Bone marrow (tissue), 2 donors: ENCODE measurements around the gene JPH4.

Experiments used
- DNase-seq, 2 donors: peaks; one replicate each; lab custom pipeline; 2025; lab: John Stamatoyannopoulos, UW

The JPH4 gene

DNA sequence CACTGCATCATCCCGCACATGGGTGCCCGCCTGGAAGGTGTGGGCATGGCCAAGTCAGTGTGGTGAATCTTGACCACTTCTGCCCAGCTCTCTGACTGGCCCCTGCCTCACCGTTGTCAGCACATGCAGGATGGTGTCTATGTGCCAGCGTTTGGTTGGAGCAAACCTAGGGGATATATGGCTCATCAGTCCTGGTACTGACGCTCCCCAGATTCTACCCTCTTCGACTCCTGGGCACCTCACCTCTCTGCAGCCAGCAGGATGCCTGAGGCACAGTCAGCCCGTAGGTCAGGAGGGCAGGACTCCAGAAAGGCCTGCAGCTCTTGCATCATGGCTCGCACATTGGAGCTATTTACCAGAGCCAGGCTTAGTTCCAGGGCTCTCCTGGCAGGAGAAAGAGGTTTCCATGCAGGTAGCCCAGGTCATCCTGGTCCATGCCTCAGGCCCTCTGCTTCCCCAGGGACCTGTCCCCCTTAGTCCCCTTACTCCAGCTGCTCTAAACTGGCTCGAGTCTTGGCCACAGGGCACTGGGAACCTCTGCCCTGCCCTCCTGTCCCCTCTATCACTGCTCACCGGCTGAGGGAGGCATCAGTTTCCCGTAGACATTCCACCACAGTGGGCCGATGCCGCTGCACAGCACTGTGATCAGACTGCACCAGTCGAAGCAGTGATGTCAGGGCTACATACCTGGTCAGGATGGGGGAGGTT lies 15.0 kb downstream of the JPH4 start:
- DNase-seq, result no peak

GRCh38 chr14:23562822-23563472 lies 15.6 kb downstream of the JPH4 start:
- peak in 1 of 2 donors; percentile 62 for DNase-seq

GRCh38 chr14:23561873-23562821 lies 16.4 kb downstream of the JPH4 start:
- DNase-seq, result no peak

- DNase-seq, result no peak
Observed at GRCh38 chr14:23561259-23561658, 17.3 kb downstream of the JPH4 start.

DNA sequence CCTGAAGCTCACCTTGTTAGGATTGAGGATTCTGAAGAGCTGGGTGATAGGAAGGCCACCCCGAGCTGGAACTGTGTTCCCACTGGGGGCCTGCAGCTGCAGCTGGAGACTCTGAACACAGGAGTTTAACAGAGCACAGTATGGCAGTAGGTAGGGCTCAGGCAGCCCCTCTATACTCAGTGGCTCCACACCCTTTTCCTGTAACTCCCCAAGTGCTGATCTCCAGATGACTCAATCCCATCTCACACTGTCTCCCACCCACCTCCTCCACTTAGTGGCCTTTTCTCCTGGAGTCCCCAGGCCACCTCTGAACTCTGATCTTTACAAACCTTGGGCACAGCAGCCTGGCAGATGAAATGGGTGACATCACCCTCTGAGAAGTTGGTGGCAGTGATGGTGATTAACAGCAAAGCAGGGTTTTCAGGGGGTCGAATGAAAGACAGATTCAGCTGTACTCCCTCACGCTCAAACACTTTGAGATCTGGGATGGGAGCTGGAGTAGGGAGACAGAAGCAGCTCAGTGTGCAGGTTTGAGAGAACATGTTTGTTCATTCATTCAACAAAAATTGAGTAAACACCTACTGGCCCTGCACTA lies 18.6 kb downstream of the JPH4 start:
- DNase-seq, result no peak

GRCh38 chr14:23559010-23559925 lies 19.3 kb downstream of the JPH4 start:
- DNase-seq, result peak; percentile 14 to 18

GRCh38 chr14:23558346-23559009 lies 20.1 kb downstream of the JPH4 start:
- no peak for DNase-seq

- no peak for DNase-seq
Observed at GRCh38 chr14:23557946-23558345, 20.6 kb downstream of the JPH4 start.

- DNase-seq, result no peak
Observed at GRCh38 chr14:23557521-23557920, 21.1 kb downstream of the JPH4 start.

DNA sequence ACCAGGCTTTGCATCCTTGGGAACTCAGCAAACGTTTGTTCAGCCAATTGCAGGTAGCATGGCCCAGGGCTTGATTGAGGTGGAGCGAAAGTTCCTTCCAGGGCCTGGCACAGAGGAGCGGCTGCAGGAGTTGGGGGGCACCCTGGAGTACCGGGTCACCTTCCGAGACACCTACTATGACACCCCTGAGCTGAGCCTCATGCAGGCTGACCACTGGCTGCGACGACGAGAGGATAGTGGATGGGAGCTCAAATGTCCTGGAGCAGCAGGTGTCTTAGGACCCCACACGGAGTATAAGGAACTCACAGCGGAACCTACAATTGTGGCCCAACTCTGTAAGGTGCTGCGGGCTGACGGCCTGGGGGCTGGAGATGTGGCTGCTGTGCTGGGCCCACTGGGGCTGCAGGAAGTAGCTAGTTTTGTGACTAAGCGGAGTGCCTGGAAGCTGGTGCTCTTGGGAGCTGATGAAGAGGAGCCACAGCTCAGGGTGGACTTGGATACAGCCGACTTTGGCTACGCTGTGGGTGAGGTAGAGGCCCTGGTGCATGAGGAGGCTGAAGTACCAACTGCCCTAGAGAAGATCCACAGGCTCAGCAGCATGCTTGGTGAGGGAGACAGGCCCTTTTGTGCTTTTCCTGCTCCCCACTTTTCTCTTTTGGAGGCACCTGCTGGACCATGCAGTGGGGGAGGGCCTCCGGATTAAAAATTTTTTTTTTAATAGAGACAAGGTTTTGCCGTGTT lies 21.7 kb downstream of the JPH4 start:
- DNase-seq, result no peak

DNA sequence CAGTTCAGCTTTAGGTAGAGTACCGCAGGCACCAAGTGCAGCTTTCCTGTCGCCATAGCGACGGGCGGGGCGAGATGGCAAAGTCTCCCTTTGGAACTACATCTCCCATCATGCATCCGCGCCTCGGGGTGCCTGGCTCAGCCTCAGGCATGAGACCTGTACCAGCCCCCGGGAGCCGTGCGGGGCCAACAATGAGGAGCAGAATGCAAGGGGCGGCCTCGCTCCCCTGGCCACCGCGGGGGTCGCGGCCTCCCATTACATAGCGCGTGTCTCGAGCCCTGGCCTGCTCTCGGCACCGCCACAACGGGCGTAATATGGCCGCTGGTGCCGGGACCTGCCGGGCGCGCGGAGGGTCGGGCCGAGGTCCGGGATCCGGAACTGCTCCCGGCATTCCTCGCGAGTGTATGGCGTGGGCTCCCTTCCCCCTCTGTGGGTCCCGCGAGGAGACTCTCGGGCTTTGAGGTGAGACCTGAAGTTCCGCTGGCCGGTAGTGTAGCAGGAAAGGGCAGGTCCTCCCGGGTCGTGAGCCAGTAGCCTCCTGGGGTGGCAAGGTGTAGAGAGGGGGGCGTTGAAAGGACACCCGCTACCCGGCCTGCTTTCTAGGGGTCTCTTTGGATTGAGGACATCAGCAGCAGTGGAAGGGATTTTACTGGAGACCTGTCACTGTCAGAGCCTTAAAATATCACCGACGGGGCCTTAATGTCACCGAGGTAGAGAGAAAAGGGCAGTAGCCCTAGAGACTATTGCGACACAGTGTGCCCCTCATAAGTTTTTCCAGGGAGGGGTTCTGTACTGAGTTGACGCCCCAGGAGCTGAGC lies 22.5 kb downstream of the JPH4 start, which contains the start of gene THTPA:
Gene THTPA (plus strand): TSS at position 390 of the 818 bp plus-strand sequence. CDS start 487 bp downstream, outside the sequence.
- peak; percentile 78 to 92 for DNase-seq

GRCh38 chr14:23555533-23555881 lies 23.1 kb downstream of the JPH4 start:
- DNase-seq, result no peak

DNA sequence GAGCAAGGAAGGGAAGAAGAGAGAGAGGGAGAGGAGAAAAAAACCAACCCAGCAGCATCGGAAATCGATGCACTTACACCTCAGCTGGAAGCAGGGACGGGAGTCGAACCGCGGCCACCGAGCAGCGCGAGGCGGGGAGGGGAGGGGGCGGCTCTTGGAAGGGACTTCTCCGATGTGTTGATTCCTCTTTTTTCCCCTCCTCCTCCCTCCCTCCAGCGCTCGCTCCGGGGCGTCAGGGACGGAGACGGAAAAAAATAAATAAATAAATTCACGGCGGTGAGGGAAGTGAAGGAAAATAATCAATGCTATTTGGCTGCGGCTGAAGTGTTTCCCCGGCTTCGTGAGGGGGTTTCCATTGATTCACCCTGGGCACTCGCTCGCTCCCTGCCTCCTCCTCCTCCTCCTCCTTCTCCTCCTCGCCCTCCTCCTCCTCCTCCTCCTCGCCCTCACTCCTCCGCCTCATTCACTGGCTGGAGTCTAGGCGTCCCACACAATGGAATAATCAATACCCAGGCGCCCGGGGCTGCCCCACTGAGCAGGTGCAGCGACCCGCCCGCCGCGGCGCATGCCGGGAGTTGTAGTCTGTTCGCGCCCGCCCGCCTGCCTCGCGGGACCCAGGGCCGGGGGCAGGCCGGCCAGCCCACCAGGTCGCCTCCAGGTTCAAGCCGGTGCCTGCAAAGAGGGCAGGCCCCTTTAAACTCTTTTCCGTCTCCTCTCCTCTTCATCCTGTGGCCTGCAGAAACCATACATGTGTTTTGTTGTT lies 27.1 kb downstream of the JPH4 start, which contains the start of gene ZFHX2:
Gene ZFHX2 (minus strand): TSS at position 500 of the 763 bp plus-strand sequence. CDS start 16,440 bp downstream, outside the sequence.
- peak; percentile 39 to 40 for DNase-seq

DNA sequence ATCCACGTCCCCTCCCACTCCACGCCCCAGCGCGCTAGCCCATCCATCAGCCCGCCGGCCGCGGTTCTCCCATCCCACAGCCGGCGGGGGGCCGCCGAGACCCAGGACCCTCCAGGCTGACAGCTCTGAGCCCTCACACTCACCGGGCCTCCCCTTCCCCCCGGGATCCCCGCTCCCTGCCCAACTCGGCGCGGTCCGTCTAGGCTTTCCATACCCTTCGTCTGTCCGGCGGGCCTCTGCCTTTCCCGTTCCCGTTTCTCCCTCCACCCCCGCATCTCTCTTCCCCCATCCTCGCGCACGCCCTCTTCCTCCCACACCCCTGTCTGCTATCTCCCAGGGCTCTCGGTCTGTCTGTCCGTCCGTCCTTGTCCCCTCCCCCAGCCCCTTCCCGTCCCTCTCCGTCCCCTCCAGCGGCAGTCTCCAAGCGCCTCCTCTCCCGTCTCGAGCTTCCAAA lies 27.8 kb downstream of the JPH4 start:
- no peak for DNase-seq

GRCh38 chr14:23550131-23550811 lies 28.3 kb downstream of the JPH4 start:
- no peak for DNase-seq

GRCh38 chr14:23548351-23549318 lies 30.0 kb downstream of the JPH4 start:
- DNase-seq, result no peak
